Retina (tissue), 1 donor: ENCODE measurements around the gene ADAT3.

ENCODE experiments used
- DNase-seq: peaks from one replicate; pipeline ENCODE4 v3.0.0-alpha.2; 2016

Gene ADAT3

DNA sequence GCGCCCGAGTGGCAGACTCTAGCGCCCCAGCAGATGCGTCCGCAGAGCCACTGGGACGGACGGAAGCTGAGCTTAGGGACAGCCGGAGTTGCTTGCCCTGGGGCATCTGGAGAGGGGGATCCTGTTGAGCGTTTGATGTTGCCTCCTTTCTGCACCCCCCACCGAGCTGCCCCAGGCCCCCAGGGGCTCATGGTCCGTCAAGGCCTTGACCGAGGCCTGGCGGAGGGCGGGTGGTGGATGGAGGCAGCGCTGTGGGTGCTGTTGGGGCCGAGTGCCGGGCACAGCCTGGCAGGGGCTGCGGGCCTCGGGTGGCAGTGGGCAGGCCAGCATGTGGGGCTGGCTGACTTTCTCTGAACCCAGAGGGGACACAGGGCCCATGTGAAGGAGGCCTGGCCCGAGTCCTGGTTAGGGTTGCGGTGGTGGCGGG, 38.5 kb downstream of the ADAT3 start:
- no peak for DNase-seq

DNA sequence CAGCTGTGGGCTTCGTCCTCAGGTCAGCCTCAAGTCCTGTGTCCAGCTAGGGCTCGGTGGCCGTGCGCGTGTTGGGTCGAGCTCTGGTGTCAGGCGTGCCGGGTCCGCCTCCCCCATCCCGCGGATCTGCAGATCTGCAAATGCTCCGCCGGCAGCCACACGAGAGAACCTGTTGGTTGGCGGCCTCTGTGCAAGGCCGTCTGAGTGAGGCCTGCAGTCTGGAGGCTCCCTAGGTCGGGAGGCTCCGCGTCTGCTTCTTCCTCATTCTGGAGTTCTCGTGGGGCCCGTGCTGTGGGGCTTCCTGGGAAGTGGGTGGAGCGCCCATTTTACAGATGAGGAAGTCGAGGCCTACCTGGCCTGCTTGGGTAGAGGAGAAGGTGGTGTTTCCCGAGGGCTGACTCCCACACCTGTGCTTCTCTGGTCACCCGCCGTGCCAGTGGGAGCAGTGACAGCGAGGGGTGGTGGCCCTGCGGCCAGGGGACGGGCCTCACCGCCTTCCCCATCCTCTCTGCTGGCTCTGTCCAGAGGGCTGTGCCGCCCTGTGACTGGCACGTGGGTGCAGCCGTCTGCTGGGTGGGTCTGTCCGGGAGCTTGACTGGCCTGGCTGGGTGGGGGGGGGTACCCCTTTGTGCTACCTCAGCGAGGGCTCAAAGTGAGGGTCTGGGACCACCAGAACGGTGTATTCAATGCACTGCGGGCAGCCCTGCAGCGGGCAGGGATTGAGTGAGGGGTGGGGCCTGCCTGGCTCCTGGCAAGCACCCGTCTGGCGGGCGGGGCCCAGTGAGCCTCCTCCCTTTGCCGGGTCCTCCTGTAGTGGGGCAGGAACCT, 39.1 kb downstream of the ADAT3 start:
- no peak for DNase-seq

- DNase-seq = no peak
These were observed 39.8 kb downstream of the ADAT3 start for GRCh38 chr19:1944916-1945561.

DNA sequence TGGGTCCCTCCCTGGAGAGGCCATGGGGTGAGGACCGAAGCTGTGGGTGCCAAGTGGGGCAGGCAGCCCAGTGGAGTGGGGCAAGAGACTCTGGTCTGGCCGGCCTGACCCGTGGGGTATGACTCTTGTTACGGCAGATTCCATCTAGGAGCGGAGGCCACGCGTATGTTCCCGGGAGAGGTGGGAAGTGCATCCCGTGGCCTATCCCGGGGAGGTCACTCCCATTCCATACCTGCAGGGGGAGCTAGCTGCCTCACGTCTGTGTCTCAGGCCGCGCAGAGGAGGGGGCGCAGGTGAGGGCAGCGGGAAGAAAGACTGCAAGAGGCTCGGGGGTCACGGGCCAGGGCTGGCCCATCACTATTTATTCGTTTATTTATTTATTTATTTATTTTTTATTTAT, 40.7 kb downstream of the ADAT3 start:
- peak; percentile 67 for DNase-seq

DNA sequence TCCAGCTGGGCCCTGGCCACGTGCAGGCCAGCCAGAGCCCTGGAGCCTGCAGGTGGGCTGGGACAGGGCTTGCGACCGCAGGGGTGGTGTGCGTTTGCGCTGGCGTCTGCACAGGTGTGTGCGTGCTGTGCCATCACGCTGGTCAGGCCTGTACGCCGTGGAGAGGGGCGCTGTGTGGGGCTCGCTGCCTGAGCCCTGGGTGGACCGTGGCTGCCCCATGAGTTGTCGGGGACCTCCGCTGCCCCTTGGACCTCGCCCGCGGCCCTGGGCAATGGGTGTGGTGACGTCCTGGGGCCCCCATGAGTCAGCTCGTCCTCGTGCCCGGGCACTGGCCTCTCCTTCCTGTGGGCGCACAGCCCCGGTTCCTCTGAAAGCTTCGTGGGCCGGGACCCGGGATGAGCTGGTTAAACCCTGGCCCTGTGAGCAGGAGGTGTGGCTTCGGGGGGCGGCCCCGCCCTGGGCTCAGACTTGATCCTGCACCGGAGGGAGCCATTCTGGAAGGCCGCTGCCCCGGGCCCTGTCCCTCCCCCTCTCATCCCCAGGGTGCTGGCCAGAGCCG, 42.5 kb downstream of the ADAT3 start:
- no peak for DNase-seq

- DNase-seq = no peak
These were observed 44.3 kb downstream of the ADAT3 start for GRCh38 chr19:1949304-1950101.

GRCh38 chr19:1950640-1951039, 45.4 kb downstream of the ADAT3 start:
- no peak for DNase-seq

DNA sequence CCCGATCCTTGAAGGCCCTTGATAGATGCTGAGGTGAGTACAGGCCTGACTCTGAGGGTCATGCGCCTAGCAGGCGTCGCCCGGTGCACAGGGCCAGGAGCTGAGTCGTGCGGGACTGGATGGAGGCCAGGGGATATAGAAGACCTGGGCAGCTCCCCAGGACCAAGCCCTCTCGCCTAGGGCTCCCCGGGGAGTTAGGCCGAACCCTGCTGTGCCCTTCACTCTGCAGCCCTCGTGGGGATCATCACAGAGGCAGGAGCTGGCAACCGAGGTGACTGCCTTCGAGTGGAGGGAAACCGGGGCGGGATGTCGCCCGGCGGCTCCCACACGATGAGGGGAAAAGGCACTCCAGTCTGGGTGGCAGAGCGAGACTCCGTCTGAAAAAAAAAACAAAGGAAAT, 47.4 kb downstream of the ADAT3 start:
- no peak for DNase-seq

- no peak for DNase-seq
These were observed 47.8 kb downstream of the ADAT3 start for GRCh38 chr19:1953037-1953436.

GRCh38 chr19:1953441-1954094, 48.4 kb downstream of the ADAT3 start:
- no peak for DNase-seq

DNA sequence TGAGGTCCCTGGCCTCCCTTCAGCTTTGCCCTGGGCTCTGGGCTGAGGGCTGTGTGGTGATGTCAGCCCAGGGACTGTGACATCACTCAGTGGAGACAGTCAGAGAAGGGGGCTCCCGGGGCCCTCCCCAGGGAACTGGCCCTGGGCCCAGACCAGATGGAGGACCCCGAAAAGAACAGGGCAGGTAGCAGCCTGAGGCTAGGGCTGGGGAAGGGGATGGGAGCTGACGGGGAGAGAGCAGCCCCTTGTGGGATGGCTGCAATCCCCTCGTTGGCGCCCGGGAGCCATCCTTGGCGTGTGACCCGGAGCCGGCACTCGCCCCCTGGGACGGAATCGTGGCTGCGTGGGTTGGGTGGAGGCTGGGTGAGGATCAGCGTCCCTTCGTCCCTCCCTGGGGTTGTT, 49.3 kb downstream of the ADAT3 start:
- DNase-seq = no peak

GRCh38 chr19:1955171-1956121, 50.2 kb downstream of the ADAT3 start:
- DNase-seq = no peak

GRCh38 chr19:1956122-1956494, 50.9 kb downstream of the ADAT3 start:
- no peak for DNase-seq

DNA sequence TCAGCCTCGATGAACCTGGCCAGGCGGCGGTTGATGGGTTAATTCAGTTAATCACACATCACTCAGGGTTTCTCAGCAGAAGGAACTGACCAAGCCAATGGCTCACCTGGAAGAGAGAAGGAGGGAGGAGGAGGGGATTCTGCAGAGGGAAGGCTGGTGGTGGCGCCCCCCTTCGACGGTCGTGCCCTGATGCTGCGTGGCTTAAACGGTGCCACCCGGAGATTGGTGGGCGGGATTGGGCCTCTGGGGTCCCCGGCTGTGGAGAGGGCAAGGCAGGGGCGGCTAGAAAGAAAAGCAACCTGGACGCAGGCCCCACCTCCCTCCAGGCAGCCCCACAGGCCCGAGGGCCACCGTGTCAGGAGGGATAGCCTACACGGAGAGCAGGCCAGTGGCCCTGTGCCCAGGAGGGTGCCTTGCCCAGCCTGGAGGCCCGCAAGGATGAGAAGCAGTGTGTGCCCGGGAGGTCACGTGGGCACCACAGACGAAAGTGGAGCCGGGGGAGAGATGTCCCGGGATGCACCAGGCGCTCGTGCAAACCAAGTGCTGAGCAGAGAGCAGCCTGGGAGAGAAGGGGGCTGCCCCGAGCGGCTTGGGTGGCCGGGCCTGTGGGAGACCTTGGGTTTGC, 51.8 kb downstream of the ADAT3 start:
- no peak for DNase-seq

DNA sequence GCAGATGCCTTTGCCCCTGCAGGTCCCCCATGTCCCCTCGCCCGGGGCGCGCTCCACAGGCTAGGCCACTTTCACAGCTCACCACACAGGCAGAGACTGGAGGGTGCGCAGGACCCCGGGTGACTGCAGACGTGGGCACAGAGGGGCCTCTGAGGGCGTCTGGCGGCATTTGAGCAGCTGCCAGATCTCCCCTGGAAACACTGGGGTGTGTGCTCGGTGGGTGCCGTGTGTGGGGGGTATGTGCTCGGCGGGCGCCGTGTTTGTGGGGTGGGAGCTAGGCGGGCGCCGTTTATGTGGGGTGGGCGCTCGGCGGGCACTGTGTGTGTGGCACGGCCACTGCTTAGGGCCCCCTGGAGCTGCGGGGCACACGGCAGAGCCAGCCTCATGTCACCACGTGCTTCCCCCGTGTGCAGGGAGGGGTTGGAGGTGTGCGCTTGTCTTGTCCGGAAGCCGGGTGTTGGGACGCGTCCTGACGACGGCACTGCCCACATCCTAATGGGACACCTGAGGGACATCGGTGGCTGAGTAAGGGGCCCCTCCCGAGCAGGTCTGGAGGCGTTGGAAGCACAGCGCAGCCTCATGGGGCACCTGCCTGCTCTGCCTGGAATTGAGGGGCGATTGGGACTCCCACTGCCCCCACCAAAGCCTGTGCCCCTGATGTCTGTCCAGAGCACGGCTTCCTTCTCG, 52.5 kb downstream of the ADAT3 start:
- DNase-seq = no peak

DNA sequence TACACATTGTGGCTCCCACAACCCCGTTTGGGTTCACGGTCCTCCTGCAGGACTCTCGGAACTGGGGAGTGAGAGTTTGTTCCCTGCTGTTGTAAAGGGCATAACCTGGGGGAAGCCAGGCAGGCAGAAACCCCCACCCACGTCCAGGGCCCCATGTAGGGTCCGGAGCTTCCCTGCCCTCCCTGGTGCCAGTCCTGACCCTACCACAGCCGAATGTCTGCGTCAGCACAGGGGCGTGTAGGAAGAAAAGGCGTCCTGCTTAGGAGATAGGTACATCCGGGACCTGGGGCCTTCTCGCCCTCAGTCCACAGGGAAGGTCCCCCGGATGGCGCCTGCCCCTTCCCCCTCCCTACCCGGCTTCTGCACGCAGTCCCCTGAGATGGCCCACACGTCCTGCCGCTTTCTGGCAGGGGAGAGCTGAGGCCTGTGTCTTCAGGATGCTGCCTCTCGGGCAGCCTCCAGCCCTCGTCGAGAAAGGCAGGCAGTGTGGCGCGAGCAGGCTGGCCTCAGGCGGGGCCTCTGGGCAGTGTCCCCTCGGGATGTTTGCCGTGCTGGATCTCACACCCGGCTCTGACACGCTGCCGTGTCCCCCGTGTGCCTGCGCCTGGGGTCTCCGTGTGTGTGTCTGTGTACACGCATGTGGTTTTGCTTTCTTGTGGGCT, 54.9 kb downstream of the ADAT3 start:
- no peak for DNase-seq

DNA sequence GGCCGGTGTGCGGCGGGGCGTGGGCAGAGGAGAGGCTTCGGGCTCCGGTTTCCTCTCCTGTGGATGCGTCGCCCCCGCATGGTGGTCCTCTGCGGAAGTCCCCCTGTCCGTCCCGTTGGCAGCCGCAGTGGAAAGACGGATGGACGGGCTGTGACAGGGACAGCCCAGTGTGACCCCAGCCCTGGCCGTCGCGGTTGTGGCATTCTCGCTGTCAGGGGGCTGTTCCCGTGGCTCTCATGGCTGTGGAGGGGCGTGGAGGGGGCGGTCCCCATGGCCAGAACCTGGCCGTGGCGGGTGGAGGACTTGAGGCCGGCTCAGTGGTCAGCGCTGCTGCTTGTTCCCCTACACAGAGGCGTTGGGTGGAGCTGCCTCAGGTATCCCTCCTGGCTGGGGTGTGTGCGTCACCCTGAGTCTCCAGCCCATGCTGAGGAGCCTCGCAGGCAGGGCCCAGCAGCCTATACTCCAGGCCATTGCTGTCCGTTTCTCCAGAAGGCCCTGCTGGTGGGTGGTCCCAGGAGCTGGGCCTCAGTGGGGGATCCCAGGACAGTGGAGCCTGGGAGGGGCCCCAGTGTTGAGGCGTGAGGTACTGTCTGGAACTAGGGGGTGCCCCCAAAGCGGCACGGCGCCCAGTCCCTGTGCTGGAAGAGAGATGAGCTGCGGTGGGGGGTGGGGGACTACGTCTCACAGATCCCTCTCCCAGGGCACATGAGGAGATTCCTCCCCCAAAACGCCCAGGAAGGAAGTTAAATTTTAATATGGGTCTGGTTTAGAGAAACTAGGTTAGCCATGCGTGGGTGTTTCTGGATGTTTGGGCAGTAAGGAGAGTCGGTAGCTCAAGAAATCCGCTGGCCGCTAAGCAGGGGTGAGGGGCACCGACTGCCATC, 56.0 kb downstream of the ADAT3 start:
- DNase-seq = no peak

DNA sequence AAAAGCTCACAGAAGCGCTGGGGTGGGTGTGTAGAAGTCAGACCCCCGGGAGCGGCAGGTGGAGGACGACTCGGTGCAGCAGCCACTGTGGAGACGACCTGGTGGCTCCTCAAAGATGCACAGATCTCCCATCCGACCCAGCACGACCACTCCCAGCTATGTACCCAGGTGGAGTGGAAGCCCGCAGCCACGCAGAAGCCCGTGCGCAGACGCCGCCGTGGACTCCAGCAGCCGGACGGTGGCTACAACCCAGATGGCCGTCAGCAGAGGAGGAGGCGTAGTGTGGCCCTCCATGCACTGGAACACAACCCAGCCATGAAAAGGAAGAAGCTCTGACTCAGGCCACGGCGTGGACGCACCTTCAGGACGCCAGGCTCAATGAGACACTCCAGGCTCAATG, 57.5 kb downstream of the ADAT3 start:
- no peak for DNase-seq
